ENCODE measurements around the gene CARD10.

CARD10 gene

GRCh38 chr22:37462436-37462835 lies 56.8 kb downstream of the CARD10 start:
- DNase-seq = no peak

GRCh38 chr22:37461961-37462360 lies 57.3 kb downstream of the CARD10 start:
- no peak for DNase-seq

- DNase-seq = no peak
Observed at GRCh38 chr22:37460684-37461083, 58.5 kb downstream of the CARD10 start.

DNA sequence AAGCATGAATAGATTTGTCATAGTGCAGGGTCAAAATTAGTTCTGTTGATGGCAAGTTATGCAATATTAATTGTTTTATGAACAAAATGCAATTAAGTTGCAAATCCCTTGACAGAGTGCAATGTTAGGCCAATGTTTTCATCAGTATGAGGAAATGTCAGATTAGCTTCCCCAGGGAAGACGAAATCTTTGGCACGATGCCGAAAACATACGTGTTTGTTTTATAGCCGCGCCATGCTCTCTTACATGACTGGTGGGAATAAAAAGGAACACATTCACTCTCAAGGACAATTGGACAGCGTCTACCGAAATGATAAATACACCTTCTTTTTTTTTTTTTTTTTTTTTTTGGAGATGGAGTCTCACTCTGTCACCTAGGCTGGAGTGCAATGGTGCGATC lies 60.0 kb downstream of the CARD10 start:
- DNase-seq = no peak

- peak; percentile 45 to 48 for DNase-seq
Observed at GRCh38 chr22:37457093-37457893, 61.9 kb downstream of the CARD10 start.

GRCh38 chr22:37456346-37456745 lies 62.9 kb downstream of the CARD10 start:
- no peak for DNase-seq

GRCh38 chr22:37455896-37456295 lies 63.3 kb downstream of the CARD10 start:
- no peak for DNase-seq

DNA sequence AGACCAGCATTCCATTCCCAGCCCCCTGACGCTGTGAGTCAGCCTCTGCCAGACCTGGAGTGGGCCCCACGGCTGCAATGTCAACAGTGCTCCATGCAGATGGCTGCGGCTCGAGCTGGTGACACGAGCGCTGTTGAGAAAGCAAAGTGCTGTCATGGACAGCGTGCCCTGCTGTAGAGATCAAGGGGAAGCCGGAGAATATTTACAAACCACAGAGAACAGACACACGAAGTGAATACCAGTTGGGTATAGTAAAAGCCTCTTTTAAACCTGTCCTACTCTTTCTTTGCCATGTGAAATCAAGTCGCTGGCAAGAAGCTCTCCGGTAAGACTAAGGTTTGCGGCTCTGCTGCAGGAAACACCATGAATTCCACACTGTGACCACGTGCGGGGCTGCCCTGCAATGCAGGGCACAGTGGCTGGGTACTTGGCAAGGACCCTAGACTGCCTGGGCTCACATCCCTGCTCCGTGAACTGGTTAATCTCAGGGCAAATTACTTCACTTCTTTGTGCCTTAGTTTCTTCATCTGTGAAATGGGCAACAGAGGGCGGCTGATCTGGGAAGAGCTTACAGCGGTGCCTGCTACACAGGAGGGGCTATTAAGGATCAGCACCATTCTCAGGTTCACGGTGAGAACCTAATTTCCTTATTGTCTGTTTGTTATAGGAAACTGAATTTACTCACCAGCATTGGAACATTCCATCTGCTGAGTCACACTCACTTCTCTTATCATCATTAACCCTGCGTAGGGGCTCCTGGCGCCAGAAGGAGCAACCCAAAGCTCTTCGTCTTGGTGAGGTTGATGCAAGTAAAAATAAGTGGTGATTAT lies 64.1 kb downstream of the CARD10 start:
- DNase-seq = no peak

DNA sequence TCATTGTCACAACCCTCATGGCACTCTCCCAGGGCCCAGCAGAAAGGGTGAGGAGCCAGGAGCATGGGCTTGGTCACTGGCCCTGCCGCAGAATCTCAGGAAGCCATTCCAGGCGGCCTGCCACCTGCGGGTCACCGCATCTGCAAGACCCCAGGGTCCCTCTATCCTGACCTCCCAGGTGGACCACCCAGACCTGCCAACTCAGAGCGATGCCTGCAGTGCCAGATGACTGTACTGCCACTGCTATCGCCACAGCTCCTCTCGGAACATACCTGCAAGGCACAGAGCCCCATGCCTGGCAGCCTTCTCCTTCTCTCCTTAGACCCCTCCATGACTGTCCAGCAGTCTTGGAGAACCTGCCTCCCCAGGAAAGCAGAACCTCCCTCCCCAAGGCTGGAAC lies 65.5 kb downstream of the CARD10 start:
- DNase-seq = no peak

DNA sequence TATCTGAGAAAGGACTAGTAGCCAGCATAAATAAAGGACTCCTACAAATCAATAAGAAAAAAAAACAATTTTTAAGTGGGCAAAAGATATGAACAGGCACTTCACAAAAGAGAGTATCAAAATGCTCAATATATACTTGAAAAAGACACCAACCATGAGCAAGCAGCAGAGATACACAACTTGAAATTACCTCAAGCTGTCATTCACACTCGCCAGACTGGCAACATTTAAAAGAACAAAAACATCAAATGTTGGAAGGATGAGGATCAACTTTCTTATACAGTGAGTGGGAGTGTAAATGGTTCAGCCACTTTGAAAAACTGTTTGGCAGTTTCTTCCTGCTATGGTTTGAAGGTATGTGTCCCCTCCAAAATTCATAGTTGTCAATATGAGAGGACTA lies 68.0 kb downstream of the CARD10 start:
- no peak for DNase-seq

DNA sequence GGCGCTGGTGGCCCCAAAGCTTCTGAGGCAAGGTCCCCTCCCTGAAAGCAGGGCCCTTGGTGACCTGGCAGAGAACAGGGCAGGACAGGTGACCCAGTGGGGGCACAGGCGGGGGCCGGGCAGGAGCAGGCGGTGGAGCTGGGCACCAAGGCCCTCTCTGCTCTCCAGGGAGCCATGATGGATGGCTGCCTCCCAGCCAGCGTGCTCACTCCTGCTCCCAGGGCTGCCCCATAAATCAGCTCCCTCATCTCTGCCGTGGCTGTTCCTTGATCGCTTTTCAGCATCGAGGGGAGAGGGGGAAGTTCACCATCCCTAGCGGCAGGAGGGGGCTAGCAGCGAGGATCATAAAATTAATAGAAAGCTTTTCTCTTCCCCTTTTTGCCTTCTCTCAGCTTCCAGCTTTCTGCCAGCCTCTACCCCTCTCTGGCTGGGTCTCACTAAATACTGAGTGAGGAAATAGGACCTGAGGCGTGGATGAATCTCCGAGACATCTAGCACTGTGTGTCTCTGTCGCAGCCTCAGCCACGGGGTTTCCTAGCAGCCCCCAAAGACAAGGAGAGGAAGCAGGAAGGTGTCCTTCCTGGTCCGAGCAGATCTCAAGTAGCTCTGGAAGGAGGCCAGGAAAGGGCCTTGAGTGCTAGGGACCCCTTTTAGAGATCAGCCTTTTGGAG lies 69.7 kb downstream of the CARD10 start:
- DNase-seq = peak; percentile 14 to 43

DNA sequence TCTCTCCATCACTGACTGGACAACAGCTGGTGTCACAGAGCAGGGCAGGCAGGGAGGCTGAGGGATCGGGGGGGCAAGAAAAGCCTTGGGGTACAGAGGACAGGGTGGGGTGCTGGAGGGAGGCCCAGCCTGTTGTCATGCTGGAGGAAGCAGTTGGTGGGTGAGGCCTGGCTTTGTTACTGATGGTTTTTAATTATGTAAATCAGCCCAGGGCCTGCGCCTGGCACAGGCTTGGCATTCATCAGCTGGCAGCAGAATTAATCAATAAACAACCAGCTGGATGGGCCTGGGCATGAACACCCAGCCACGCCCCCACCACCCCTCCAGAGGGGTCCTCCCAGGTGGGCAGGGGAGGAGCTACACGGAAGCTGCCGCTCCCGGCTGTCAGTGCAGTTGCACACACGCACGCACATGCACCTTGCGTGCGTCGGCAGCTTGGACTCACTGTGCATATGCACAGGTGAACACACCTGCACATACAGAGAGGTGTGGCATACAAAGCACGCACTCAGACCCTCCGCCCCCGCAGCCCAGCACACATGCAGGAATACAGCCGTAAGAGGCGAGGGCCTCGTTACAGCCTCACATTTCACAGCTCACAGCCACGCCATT lies 70.6 kb downstream of the CARD10 start:
- DNase-seq = no peak

DNA sequence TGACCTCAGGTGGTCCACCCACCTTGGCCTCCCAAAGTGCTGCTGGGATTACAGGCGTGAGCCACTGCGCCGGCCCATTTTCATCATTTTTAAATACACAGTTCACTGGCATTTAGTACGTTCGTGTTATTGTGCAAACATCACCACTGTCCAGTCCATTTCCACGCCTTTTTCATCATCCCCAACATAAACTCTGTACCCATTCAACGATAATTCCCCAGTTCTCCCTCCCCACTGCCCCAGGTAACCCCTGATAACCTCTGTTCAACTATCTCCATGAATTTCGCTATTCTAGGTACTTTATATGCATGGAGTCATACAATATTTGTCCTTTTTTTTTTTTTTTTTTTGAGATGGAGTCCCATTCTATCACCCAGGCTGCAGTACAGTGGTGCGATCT lies 73.7 kb downstream of the CARD10 start:
- DNase-seq = no peak

DNA sequence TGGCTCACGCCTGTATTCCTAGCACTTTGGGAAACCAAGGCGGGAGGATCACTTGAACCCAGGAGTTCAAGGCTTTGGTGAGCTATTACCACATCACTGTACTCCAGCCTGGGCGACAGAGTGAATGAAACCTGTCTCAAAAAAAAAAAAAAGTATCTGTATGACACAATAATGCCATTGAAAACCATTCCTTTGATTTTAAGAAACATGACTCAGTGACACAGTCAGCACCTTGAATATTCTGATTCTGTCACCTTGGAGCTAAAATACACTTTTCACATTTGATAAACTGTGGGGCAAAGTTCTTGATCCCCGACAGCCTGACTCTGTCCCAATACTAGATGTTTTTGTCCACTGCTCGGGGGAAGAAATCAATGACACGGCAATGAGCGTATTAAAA lies 75.2 kb downstream of the CARD10 start:
- DNase-seq = no peak

- no peak for DNase-seq
Observed at GRCh38 chr22:37443086-37443485, 76.1 kb downstream of the CARD10 start.

DNA sequence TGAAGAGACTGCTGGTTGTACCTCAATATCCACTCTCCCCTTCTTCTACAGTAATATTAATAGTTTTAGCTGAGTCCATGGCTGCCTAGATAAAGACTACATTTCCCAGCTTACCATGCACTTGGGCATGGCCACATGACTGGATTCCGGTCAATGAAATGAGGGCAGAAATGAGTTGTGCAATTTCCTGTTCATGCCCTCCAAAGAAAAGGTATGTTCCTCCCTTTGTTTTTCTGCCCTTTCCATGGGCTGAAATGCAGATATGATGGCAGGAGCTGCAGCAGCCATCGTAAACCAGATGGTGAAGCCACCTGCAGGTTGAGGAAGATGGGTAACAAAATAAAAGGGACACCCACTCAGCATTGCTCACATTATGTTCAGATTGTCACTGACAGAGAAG lies 76.7 kb downstream of the CARD10 start:
- DNase-seq = peak in 1 of 2 experiments; percentile 8

DNA sequence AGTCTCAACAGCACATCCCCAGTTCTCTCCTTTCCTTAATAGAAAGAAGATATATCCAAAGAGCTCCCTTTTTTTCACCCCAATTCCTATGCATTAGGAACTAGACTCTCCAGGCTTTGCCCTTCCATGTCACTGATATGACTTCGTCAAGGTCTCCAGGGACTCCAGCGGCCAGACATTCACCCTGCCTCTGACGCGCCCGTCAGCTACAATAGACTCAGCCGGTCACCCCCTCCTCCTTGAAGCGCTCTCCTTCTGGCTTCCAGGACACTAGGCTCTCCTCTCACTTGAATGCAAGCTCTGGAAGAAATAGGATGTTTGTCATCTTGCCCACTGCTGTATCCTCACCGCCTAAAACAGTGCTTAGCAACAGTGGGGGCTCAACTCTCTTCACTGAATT lies 77.1 kb downstream of the CARD10 start:
- DNase-seq = no peak

DNA sequence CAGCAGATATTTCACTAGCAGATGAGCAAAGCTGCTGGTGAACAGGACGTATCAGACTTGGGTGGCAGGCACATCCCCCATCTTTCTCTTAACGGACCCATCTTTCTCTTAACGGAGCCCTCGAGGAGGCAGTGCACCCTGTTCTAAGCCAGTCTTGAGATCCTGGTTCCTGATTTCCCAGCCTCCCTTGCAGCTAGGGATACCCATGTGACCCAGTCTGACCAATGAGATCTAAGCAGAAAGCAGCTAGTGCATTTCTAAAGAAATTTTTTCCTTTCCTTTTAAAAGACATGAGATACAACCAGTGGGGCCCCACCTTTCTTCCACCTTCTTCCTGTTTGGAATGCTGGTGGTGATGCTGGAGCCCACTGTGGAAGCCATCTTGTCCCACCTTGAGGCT lies 78.3 kb downstream of the CARD10 start:
- DNase-seq = no peak
